IMR-90 (cell line): ENCODE measurements around the gene KRT74. TPM values are rescaled to one million over a fixed set of nuclear protein-coding genes. Genes with fewer than 3 reads are reported as not detected.

Source experiments
- ATAC-seq: fragments of 200-7000 bp; cut with Tn5 transposase; 2 replicates; pipeline ENCODE4 v1.9.1; 2020; ENCODE audit warnings: low read depth, mild to moderate bottlenecking, moderate library complexity
- BruUV-seq: library from RNA; stranded (reverse); fragments of 400-500 nt; replicated peaks from 2 replicates; lab custom pipeline; 2021; lab: Mats Ljungman, UMichigan
- CTCF ChIA-PET: fragments of 300-600 bp; formaldehyde crosslinking; extraction: SDS; loops from one replicate; lab custom pipeline; 2021; ENCODE audit warnings: antibody characterized with exemption; lab: Yijun Ruan, JAX
- POLR2A ChIA-PET: fragments of 300-600 bp; sonication (Branson Sonifier 250); formaldehyde crosslinking; loops from one replicate; lab custom pipeline; 2022; ENCODE audit warnings: antibody characterized with exemption; ENCODE audit not compliant: unreplicated experiment; lab: Charles Lee
- DNase-seq: peaks from one replicate; pipeline ENCODE4 v3.0.0; 2013
- H2AFZ ChIP-seq: replicated peaks from 2 replicates; pipeline ENCODE3; 2013; ENCODE audit warnings: low read length, mild to moderate bottlenecking; ENCODE audit not compliant: poor library complexity
- H2AK5ac ChIP-seq: 2 replicates; pipeline ENCODE4 v1.6.1; 2013; ENCODE audit warnings: low read depth, low read length, inconsistent platforms
- H2AK9ac ChIP-seq: replicated peaks from 2 replicates; pipeline ENCODE3; 2013; ENCODE audit warnings: mild to moderate bottlenecking, low read depth, low read length, moderate library complexity; ENCODE audit not compliant: poor library complexity
- H2BK120ac ChIP-seq: 2 replicates; pipeline ENCODE4 v1.6.1; 2013; ENCODE audit warnings: low read depth, low read length, inconsistent platforms
- H2BK15ac ChIP-seq: 3 replicates; pipeline ENCODE4 v1.6.1; 2013; ENCODE audit warnings: low read depth, low read length, inconsistent platforms
- H2BK20ac ChIP-seq: 2 replicates; pipeline ENCODE4 v1.6.1; 2013; ENCODE audit warnings: low read depth, mild to moderate bottlenecking, inconsistent platforms, low read length, moderate library complexity
- H2BK5ac ChIP-seq: 2 replicates; pipeline ENCODE4 v1.6.1; 2013; ENCODE audit warnings: mild to moderate bottlenecking, low read depth, low read length, inconsistent platforms; ENCODE audit not compliant: poor library complexity, severe bottlenecking
- H3K14ac ChIP-seq: replicated peaks from 2 replicates; pipeline ENCODE4 v1.6.1; 2013; ENCODE audit warnings: low read depth, low read length, inconsistent platforms
- H3K18ac ChIP-seq: 2 replicates; pipeline ENCODE4 v1.6.1; 2013; ENCODE audit warnings: low read depth, low read length, control low read depth
- H3K23ac ChIP-seq: 2 replicates; pipeline ENCODE4 v1.6.1; 2013; ENCODE audit warnings: low read depth, low read length, inconsistent platforms
- H3K27ac ChIP-seq: 2 replicates; pipeline ENCODE4 v1.5.1; 2013; ENCODE audit warnings: mild to moderate bottlenecking, control low read depth, low read length; ENCODE audit not compliant: insufficient read depth
- H3K27me3 ChIP-seq: 2 replicates; pipeline ENCODE4 v1.6.1; 2013; ENCODE audit warnings: low read length; ENCODE audit not compliant: control insufficient read depth, insufficient read depth
- H3K36me3 ChIP-seq: 2 replicates; pipeline ENCODE4 v1.6.1; 2013; ENCODE audit warnings: low read length, mixed read lengths; ENCODE audit not compliant: control insufficient read depth, insufficient read depth
- H3K4ac ChIP-seq: 2 replicates; pipeline ENCODE4 v1.6.1; 2013; ENCODE audit warnings: low read depth, low read length, inconsistent platforms
- H3K4me1 ChIP-seq: 2 replicates; pipeline ENCODE4 v1.6.1; 2013; ENCODE audit warnings: low read length, mixed read lengths; ENCODE audit not compliant: control insufficient read depth, insufficient read depth
- H3K4me2 ChIP-seq: 2 replicates; pipeline ENCODE4 v1.6.1; 2013; ENCODE audit warnings: low read depth, mild to moderate bottlenecking, control low read depth, low read length, moderate library complexity
- H3K4me3 ChIP-seq: 2 replicates; pipeline ENCODE4 v1.5.1; 2013; ENCODE audit warnings: low read depth, mild to moderate bottlenecking, control low read depth, low read length, moderate library complexity; ENCODE audit not compliant: insufficient read depth
- H3K56ac ChIP-seq: 2 replicates; pipeline ENCODE4 v1.6.1; 2013; ENCODE audit warnings: low read length, inconsistent platforms; ENCODE audit not compliant: insufficient read depth; ENCODE audit errors: extremely low read depth
- H3K79me1 ChIP-seq, 2 experiments: 2 replicates each; pipeline ENCODE4 v1.6.1; 2013; ENCODE audit warnings: low read length in 2 of 2, inconsistent platforms in 1 of 2, low read depth in 1 of 2
- H3K9ac ChIP-seq: 2 replicates; pipeline ENCODE4 v1.6.1; 2013; ENCODE audit warnings: low read depth, low read length, control low read depth
- H3K9me1 ChIP-seq: 2 replicates; pipeline ENCODE4 v1.6.1; 2013; ENCODE audit warnings: low read length, inconsistent platforms; ENCODE audit not compliant: insufficient read depth
- H3K9me3 ChIP-seq: 2 replicates; pipeline ENCODE4 v1.6.1; 2013; ENCODE audit warnings: low read length; ENCODE audit not compliant: control insufficient read depth, insufficient read depth
- H4K20me1 ChIP-seq: 2 replicates; pipeline ENCODE4 v1.6.1; 2013; ENCODE audit warnings: low read length, inconsistent platforms; ENCODE audit not compliant: insufficient read depth
- H4K5ac ChIP-seq: 2 replicates; pipeline ENCODE4 v1.6.1; 2013; ENCODE audit warnings: mild to moderate bottlenecking, low read depth, low read length, control low read depth
- H4K8ac ChIP-seq, 2 experiments: 2 replicates each; pipeline ENCODE4 v1.6.1; 2013; ENCODE audit warnings: low read depth in 2 of 2, low read length in 2 of 2, control low read depth in 1 of 2, inconsistent platforms in 1 of 2
- H4K91ac ChIP-seq: 2 replicates; pipeline ENCODE4 v1.6.1; 2013; ENCODE audit warnings: low read depth, low read length, inconsistent platforms; ENCODE audit not compliant: insufficient read depth
- BHLHE40 ChIP-seq: fragments of 150-350 bp; IDR thresholded peaks from 2 replicates; pipeline ENCODE4 v1.6.1; 2016; ENCODE audit warnings: mild to moderate bottlenecking, low read depth, low read length
- CEBPB ChIP-seq: IDR thresholded peaks from 2 replicates; pipeline ENCODE4 v1.6.1; 2012; ENCODE audit warnings: low read depth, low read length, improper control_type of control experiment
- CHD1 ChIP-seq: IDR thresholded peaks from 2 replicates; pipeline ENCODE4 v1.6.1; 2012; ENCODE audit warnings: low read depth, low read length, improper control_type of control experiment
- CTCF ChIP-seq: conservative IDR thresholded peaks from 2 replicates; pipeline ENCODE4 v1.5.1; 2012; ENCODE audit warnings: mild to moderate bottlenecking, low read depth, low read length, improper control_type of control experiment
- ELK1 ChIP-seq: fragments of 150-350 bp; IDR thresholded peaks from 2 replicates; pipeline ENCODE4 v1.6.1; 2016; ENCODE audit warnings: low read depth, mild to moderate bottlenecking, low read length, moderate library complexity, borderline replicate concordance
- FOS ChIP-seq: fragments of 150-350 bp; IDR thresholded peaks from 2 replicates; pipeline ENCODE4 v1.6.1; 2016; ENCODE audit warnings: low read depth, low read length
- MAZ ChIP-seq: IDR thresholded peaks from 2 replicates; pipeline ENCODE4 v1.6.1; 2012; ENCODE audit warnings: low read depth, mild to moderate bottlenecking, low read length, improper control_type of control experiment, moderate library complexity, borderline replicate concordance
- MXI1 ChIP-seq: IDR thresholded peaks from 2 replicates; pipeline ENCODE4 v1.6.1; 2012; ENCODE audit warnings: low read depth, mild to moderate bottlenecking, low read length, moderate library complexity, borderline replicate concordance
- NFE2L2 ChIP-seq: fragments of 150-350 bp; IDR thresholded peaks from 2 replicates; pipeline ENCODE4 v1.6.1; 2016; ENCODE audit warnings: low read depth, mild to moderate bottlenecking, low read length
- RAD21 ChIP-seq: IDR thresholded peaks from 2 replicates; pipeline ENCODE4 v1.6.1; 2012; ENCODE audit warnings: low read length, improper control_type of control experiment
- RCOR1 ChIP-seq: IDR thresholded peaks from 2 replicates; pipeline ENCODE4 v1.6.1; 2012; ENCODE audit warnings: mild to moderate bottlenecking, low read length, improper control_type of control experiment; ENCODE audit not compliant: insufficient replicate concordance
- RFX5 ChIP-seq: IDR thresholded peaks from 2 replicates; pipeline ENCODE4 v1.8.0; 2012; ENCODE audit warnings: low read depth, mild to moderate bottlenecking, low read length, moderate library complexity
- SMC3 ChIP-seq: fragments of 150-350 bp; IDR thresholded peaks from 2 replicates; pipeline ENCODE4 v1.6.1; 2016; ENCODE audit warnings: low read depth, mild to moderate bottlenecking, antibody characterized with exemption, low read length, moderate library complexity
- USF2 ChIP-seq: fragments of 150-350 bp; IDR thresholded peaks from 2 replicates; pipeline ENCODE4 v1.6.1; 2017; ENCODE audit warnings: mild to moderate bottlenecking, antibody characterized with exemption, low read length, low read depth
- WGBS, 2 experiments: methylation state at CpG; one replicate each; pipeline versions ENCODE4 v1.1.5 to v1.1.7; 2013; ENCODE audit warnings: missing lambda C conversion rate in 2 of 2; ENCODE audit not compliant: insufficient read length in 1 of 2; ENCODE audit errors: extremely low coverage in 2 of 2; 5-methylcytosine and 5-hydroxymethylcytosine counted together
- dilution Hi-C: fragments of 300-500 bp; cut with HindIII; formaldehyde crosslinking; loops from one replicate; pipeline ENCODE4 v1.14.3; 2018; ENCODE audit warnings: low sequenced_read_pairs; ENCODE audit not compliant: unreplicated experiment
- in situ Hi-C: fragments of 300-500 bp; cut with MboI; formaldehyde crosslinking; loops from 3 replicates; pipeline ENCODE4 v1.14.3; 2019; ENCODE audit warnings: low sequenced_read_pairs, inconsistent platforms, mixed read lengths
- intact Hi-C: fragments of 100-400 bp; cut with micrococcal nuclease; formaldehyde crosslinking; loops from 2 replicates; pipeline ENCODE4 v1.10.0; 2022
- polyA plus RNA-seq, 3 experiments: library from polyadenylated mRNA; depleted of rRNA; stranded (reverse); fragments of >200 nt; gene quantifications; 2 replicates each; pipeline ENCODE4 v1.2.3, GENCODE V29; 2012; ENCODE audit warnings: low replicate concordance in 1 of 3
- total RNA-seq: library from RNA; depleted of rRNA; stranded (reverse); fragments of >200 nt; gene quantifications from 2 replicates; pipeline ENCODE4 v1.2.3, GENCODE V29; 2012

KRT74 gene
- total and polyA plus RNA-seq, 2 of the 4 experiments (the other 2 are of a cell fraction), result not detected

GRCh38 chr12:52525661-52526499 is 47.8 kb downstream of the KRT74 start:
- no peak for DNase-seq
- Histone ChIP-seq H3K4me2 (no peak overlapping the region), H2BK20ac (no peak overlapping the region), H2BK120ac (no peak overlapping the region), H3K9ac (no peak overlapping the region), H2BK5ac (no peak overlapping the region), H3K79me1 (no peaks in the 10 kb centered on the region), H3K4me1 (no peaks in the 10 kb centered on the region), H3K27me3 (peaks cover 41% of the 10 kb centered on the region), H3K36me3 (no peaks in the 10 kb centered on the region), H3K56ac (no peak overlapping the region), H4K5ac (no peak overlapping the region), H2AK9ac (no peak overlapping the region), H4K91ac (no peak overlapping the region), H2AFZ (no peak overlapping the region), H3K14ac (no peak overlapping the region), H4K20me1 (no peaks in the 10 kb centered on the region; the same call in 1 of the 2 replicates), H3K9me1 (no peaks in the 10 kb centered on the region), H2AK5ac (no peak overlapping the region), H2BK15ac (no peak overlapping the region), H3K9me3 (no peaks in the 10 kb centered on the region), H3K23ac (no peak overlapping the region), H4K8ac (no peak overlapping the region), H3K27ac (no peak overlapping the region), H3K4me3 (no peak overlapping the region), H3K4ac (no peak overlapping the region), H3K18ac (no peak overlapping the region)
- POLR2A ChIA-PET, result no interaction called here
- no peak for TF ChIP-seq CEBPB
- no peak for TF ChIP-seq RFX5
- TF ChIP-seq MXI1, result no peak
- TF ChIP-seq USF2, result no peak
- no peak for TF ChIP-seq NFE2L2
- TF ChIP-seq FOS, result no peak
- no peak for TF ChIP-seq BHLHE40
- no peak for TF ChIP-seq MAZ
- no peak for TF ChIP-seq RAD21
- no peak for TF ChIP-seq RCOR1
- TF ChIP-seq CTCF, result no peak
- no peak for TF ChIP-seq CHD1
- no peak for TF ChIP-seq ELK1
- no peak for TF ChIP-seq SMC3
- intact Hi-C loops, result no loop called here
- no peak for ATAC-seq
- no TSS peak for BruUV-seq
- dilution Hi-C loops, result no loop called here
- in situ Hi-C loops, result no loop called here
- CTCF ChIA-PET, result no interaction called here
- 37% methylated on average over 4 of the region's 13 CpGs; no CpG with 5 or more reads in 1 of the 2 experiments for WGBS, 2 experiments
